Lung (tissue), 12 donors: ENCODE measurements around the gene PRXL2B. TPM values are rescaled to one million over a fixed set of nuclear protein-coding genes. Genes with fewer than 3 reads are reported as not detected.

Experiments
- ATAC-seq: fragments of 200-7000 bp; cut with Tn5 transposase; one replicate; pipeline ENCODE4 v1.9.1; 2020; ENCODE audit warnings: moderate number of reproducible peaks; ENCODE audit not compliant: insufficient read depth, low FRiP score
- DNase-seq, 3 donors: peaks; one replicate each; pipeline ENCODE4 v3.0.0-alpha.2; 2013 to 2017
- H3K27ac ChIP-seq, 2 donors: one replicate each; pipeline ENCODE4 v1.5.1; 2013; ENCODE audit warnings: mild to moderate bottlenecking in 2 of 2, moderate library complexity in 2 of 2, control low read depth in 1 of 2, inconsistent platforms in 1 of 2, low read depth in 1 of 2, low read length in 1 of 2
- H3K27me3 ChIP-seq, 3 donors: one replicate each; pipeline ENCODE4 v1.5.1; 2013; ENCODE audit warnings: low read length in 2 of 3; ENCODE audit not compliant: control insufficient read depth in 3 of 3, insufficient read depth in 3 of 3
- H3K36me3 ChIP-seq, 4 donors: one replicate each; pipeline ENCODE4 v1.5.1; 2013; ENCODE audit warnings: low read length in 4 of 4, mild to moderate bottlenecking in 1 of 4, moderate library complexity in 1 of 4; ENCODE audit not compliant: control insufficient read depth in 4 of 4, insufficient read depth in 4 of 4
- H3K4me1 ChIP-seq, 5 donors: one replicate each; pipeline ENCODE4 v1.5.1; 2013; ENCODE audit warnings: low read length in 5 of 5, mild to moderate bottlenecking in 2 of 5, moderate library complexity in 1 of 5; ENCODE audit not compliant: control insufficient read depth in 5 of 5, insufficient read depth in 5 of 5
- H3K4me3 ChIP-seq: one replicate; pipeline ENCODE4 v1.5.1; 2013; ENCODE audit warnings: mild to moderate bottlenecking, control low read depth, moderate library complexity
- H3K9ac ChIP-seq, 2 donors: one replicate each; pipeline ENCODE4 v1.5.1; 2013; ENCODE audit warnings: low read length in 2 of 2, control low read depth in 1 of 2; ENCODE audit not compliant: insufficient read depth in 1 of 2
- H3K9me3 ChIP-seq, 4 donors: one replicate each; pipeline ENCODE4 v1.5.1; 2013; ENCODE audit warnings: low read length in 3 of 4, mild to moderate bottlenecking in 1 of 4, moderate library complexity in 1 of 4; ENCODE audit not compliant: control insufficient read depth in 4 of 4, insufficient read depth in 3 of 4
- WGBS, 2 donors: extraction: QIAGEN DNeasy Blood & Tissue Kit; methylation state at CpG; one replicate each; pipeline ENCODE4 v1.1.7; 2013; 5-methylcytosine and 5-hydroxymethylcytosine counted together
- polyA plus RNA-seq, 2 donors: library from polyadenylated mRNA; stranded (reverse); fragments of 200-250 nt; gene quantifications; one replicate each; pipeline ENCODE4 v1.2.1, GENCODE V29; 2013
- total RNA-seq, 2 donors: library from RNA; depleted of rRNA in 1 of 2; stranded (reverse); fragments of >200 nt in 1 of 2; gene quantifications; one replicate each; pipeline ENCODE4 v1.2.1, GENCODE V29; 2014 to 2021
- TF ChIP-seq, protein P1 (sequence below): IDR thresholded peaks from 2 replicates; pipeline ENCODE4 v1.5.1; 2012; ENCODE audit warnings: mild to moderate bottlenecking; ENCODE audit errors: control extremely low read depth, extremely low read depth
- donor health status: control.
- donor health status: control.
- donor health status: Bipolar disorder and iron deficiency.
- donor health status: healthy.
- donor health status: DM: yes; HTN: yes; CAD: no.

Gene PRXL2B
- total and polyA plus RNA-seq, 4 donors = 17.8 to 39.8 (median 27.0) TPM

GRCh38 chr1:2558861-2559260 lies 27.7 kb upstream of the PRXL2B start:
- Histone ChIP-seq H3K9me3 (no peaks in the 10 kb centered on the region), H3K9ac (no peak overlapping the region), H3K4me3 (no peak overlapping the region), H3K4me1 (peaks cover 0 to 32% (median 16%) of the 10 kb centered on the region in 5 donors), H3K36me3 (peaks cover 0 to 53% (median 0%) of the 10 kb centered on the region in 4 donors), H3K27ac (no peak overlapping the region), H3K27me3 (no peaks in the 10 kb centered on the region)
- DNase-seq (no peak), ATAC-seq (no peak)
- TF ChIP-seq, protein P1, sequence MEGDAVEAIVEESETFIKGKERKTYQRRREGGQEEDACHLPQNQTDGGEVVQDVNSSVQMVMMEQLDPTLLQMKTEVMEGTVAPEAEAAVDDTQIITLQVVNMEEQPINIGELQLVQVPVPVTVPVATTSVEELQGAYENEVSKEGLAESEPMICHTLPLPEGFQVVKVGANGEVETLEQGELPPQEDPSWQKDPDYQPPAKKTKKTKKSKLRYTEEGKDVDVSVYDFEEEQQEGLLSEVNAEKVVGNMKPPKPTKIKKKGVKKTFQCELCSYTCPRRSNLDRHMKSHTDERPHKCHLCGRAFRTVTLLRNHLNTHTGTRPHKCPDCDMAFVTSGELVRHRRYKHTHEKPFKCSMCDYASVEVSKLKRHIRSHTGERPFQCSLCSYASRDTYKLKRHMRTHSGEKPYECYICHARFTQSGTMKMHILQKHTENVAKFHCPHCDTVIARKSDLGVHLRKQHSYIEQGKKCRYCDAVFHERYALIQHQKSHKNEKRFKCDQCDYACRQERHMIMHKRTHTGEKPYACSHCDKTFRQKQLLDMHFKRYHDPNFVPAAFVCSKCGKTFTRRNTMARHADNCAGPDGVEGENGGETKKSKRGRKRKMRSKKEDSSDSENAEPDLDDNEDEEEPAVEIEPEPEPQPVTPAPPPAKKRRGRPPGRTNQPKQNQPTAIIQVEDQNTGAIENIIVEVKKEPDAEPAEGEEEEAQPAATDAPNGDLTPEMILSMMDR = no peak
- 96 to 97% methylated on average over 6 of the region's 6 CpGs for whole genome bisulfite sequencing, 2 donors

- Histone ChIP-seq H3K4me3 (no peak overlapping the region), H3K27ac (no peak overlapping the region), H3K4me1 (peaks cover 0 to 30% (median 16%) of the 10 kb centered on the region in 5 donors), H3K9me3 (no peaks in the 10 kb centered on the region), H3K36me3 (peaks cover 0 to 55% (median 0%) of the 10 kb centered on the region in 4 donors), H3K27me3 (no peaks in the 10 kb centered on the region), H3K9ac (no peak overlapping the region)
- TF ChIP-seq, protein P1 = no peak
- WGBS, 2 donors = 81 to 82% methylated on average over 35 of the region's 35 CpGs
- ATAC-seq = no peak
- peak in 1 of 3 donors; percentile 23 for DNase-seq
Measured at GRCh38 chr1:2559509-2560298, 26.9 kb upstream of the PRXL2B start.

DNA sequence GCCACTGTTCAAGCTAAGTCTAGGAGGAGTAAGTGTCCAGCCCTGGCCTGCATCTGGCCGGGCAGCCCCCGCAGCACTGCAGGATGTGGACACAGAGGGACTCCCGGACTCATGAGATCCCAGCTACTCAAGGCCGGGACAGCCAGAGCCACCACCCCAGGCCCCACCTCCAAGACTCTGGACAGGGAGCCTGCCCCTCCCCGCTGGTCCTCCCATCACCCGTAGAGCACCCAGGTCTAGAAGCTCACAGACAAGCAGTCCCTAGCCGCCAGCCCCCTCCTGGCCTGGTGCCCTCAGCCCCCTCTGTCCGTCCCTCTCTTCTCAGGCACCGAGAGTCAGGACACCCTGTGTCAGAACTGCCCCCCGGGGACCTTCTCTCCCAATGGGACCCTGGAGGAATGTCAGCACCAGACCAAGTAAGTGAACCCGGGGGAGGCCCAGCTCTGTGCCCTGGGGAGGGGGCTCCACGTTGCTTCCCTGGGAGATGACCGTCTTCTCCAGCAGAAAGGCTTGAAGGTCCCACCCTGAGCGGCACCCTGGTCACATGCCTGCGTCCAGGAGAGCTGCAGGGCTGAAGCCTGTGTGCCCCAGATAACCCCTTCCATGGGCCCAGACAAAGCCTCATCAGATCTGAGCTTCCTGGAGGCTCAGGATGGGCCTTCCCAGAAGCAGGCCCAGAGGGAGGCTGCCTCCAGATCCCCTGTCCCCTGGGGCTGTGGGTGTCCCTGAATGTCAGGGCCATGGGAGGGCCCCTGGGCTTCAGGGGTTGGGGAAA lies 26.1 kb upstream of the PRXL2B start:
- no peaks in the 10 kb centered on the region for H3K9me3 ChIP-seq
- no peak overlapping the region for H3K4me3 ChIP-seq
- no peak overlapping the region for H3K9ac ChIP-seq
- H3K4me1 ChIP-seq = peaks cover 0 to 22% (median 14%) of the 10 kb centered on the region in 5 donors
- ATAC-seq = no peak
- no peak overlapping the region for H3K27ac ChIP-seq
- no peaks in the 10 kb centered on the region for H3K27me3 ChIP-seq
- TF ChIP-seq, protein P1 = no peak
- peaks cover 0 to 55% (median 0%) of the 10 kb centered on the region in 4 donors for H3K36me3 ChIP-seq
- 93 to 98% methylated on average over 13 to 15 of the region's 15 CpGs for WGBS, 2 donors
- peak in 1 of 3 donors; percentile 12 for DNase-seq
